ENCODE data around the gene RASSF10. TPM values are rescaled to one million over a fixed set of nuclear protein-coding genes. Genes with fewer than 3 reads are reported as not detected.

RASSF10 gene
- total RNA-seq (2021; ENCODE audit: unreplicated experiment) (not detected), Bru-seq, nascent RNA (percentile 19 among the genes with signal in this experiment), BruChase-seq, experiment 1, labeled RNA remaining after a 6-hour chase (percentile 30 among the genes with signal in this experiment), BruChase-seq, experiment 2, labeled RNA remaining after a 2-hour chase (percentile 24 among the genes with signal in this experiment)
- not detected in 2 replicates for polyA plus RNA-seq (2012)
- long read RNA-seq: 0 reads

DNA sequence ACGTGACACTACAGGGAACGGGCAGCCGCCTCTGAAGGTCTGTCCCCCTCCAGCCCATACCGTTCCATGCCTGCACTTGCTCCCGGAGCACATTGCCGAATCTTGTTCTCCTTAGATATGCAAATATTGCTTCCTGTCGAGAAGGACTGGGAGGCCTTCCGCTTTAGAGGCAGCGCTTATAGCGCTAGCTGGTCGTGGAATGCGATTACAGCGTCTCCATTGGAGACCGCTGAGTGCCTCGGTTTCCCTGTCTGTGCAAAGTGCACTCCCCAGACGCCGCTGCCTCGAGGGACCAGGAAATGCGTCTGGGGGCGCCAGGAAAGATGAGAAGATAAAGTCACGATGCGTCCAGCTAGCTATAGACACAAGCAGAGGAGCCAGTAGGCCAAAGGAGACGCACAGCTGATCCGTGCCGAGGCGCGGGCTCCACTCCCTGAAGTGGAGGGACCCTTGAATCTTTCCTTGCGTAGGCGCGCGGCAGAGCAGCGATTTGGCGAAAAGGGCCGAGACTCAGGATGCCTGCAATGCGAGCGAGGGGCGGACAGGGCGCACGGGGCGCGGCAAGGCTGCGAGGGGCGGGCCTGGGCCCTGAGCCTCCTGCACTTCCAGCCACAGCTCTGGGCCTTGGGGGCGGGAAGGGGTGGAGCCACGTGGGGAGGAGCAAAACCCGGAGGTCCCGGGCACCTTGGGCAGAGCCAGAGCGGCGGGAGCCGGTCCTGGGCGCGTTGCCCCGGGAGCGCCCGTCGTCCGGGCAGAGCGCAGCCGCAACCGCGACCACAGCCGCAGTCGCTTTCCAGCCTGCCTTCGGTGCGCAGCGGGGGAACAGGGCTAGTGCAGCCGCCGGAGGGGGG is at the start of gene RASSF10:
RASSF10 (plus strand) TSS at position 692 of the 851 bp plus-strand sequence. CDS start 261 bp downstream, outside the sequence.
- intact Hi-C loops (cut with micrococcal nuclease): no loop called here
- Histone ChIP-seq H3K9ac (ENCODE audit: low read length) (no peak within 1 kb of the TSS), H2AFZ (ENCODE audit: low read depth, low read length, poor library complexity, severe bottlenecking) (no peak within 1 kb of the TSS), H3K27ac (ENCODE audit: low read depth, low read length) (no peak within 1 kb of the TSS), H3K27me3 (ENCODE audit: insufficient read depth, low read length) (no peaks in the 10 kb centered on the region), H3K4me1 (ENCODE audit: control insufficient read depth in 1 of 2, insufficient read depth in 2 of 2, low read length in 2 of 2) (no peaks in the 10 kb centered on the region), H3K36me3 (ENCODE audit: control insufficient read depth in 1 of 2, insufficient read depth in 2 of 2, low read length in 2 of 2) (no peaks in the 10 kb centered on the region), H3K4me2 (ENCODE audit: low read length) (no peak within 1 kb of the TSS), H3K4me3 (replicated peaks in 1 of 2; ENCODE audit: low read depth in 1 of 2, low read length in 2 of 2) (no peak within 1 kb of the TSS), H3K9me2 (ENCODE audit: insufficient read depth) (no peaks in the 10 kb centered on the region), H3K9me3 (ENCODE audit: control insufficient read depth in 1 of 2, insufficient read depth in 1 of 2, low read depth in 1 of 2, low read length in 2 of 2) (no peaks in the 10 kb centered on the region), H4K20me1 (ENCODE audit: insufficient read depth) (no peaks in the 10 kb centered on the region), H3K79me2 (ENCODE audit: insufficient read depth, low read length) (no peaks in the 10 kb centered on the region)
- ChIA-PET POLR2A (no interaction called here), RAD21 (ENCODE audit: low non-redundant PET in 1 of 2, low total read pairs in 2 of 2, uncharacterized antibody in 2 of 2, unreplicated experiment in 2 of 2) (interaction anchor here in 1 of 2 experiments (0.6 kb wide), 1 partner anchor 910 kb away, joined by 3 read pairs; no protein-coding TSS in a partner anchor), CTCF (no interaction called here)
- no TSS peak for BruUV-seq (replicated peaks)
- TF ChIP-seq EGR1 (IDR thresholded peaks at IDR 0.05; ENCODE audit: low read depth): no peak
- TF ChIP-seq EZH2 (IDR thresholded peaks at IDR 0.05): no peak
- no peak for TF ChIP-seq FOSL1 (IDR thresholded peaks at IDR 0.05; ENCODE audit: low read depth)
- TF ChIP-seq, protein P1, sequence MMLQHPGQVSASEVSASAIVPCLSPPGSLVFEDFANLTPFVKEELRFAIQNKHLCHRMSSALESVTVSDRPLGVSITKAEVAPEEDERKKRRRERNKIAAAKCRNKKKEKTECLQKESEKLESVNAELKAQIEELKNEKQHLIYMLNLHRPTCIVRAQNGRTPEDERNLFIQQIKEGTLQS (IDR thresholded peaks at IDR 0.05): no peak
- no peak for TF ChIP-seq ZFX (IDR thresholded peaks at IDR 0.05)
- TF ChIP-seq JUND (IDR thresholded peaks at IDR 0.05): no peak
- TF ChIP-seq EZH2phosphoT487 (IDR thresholded peaks at IDR 0.05; ENCODE audit: borderline replicate concordance): no peak
- TF ChIP-seq, protein P2, sequence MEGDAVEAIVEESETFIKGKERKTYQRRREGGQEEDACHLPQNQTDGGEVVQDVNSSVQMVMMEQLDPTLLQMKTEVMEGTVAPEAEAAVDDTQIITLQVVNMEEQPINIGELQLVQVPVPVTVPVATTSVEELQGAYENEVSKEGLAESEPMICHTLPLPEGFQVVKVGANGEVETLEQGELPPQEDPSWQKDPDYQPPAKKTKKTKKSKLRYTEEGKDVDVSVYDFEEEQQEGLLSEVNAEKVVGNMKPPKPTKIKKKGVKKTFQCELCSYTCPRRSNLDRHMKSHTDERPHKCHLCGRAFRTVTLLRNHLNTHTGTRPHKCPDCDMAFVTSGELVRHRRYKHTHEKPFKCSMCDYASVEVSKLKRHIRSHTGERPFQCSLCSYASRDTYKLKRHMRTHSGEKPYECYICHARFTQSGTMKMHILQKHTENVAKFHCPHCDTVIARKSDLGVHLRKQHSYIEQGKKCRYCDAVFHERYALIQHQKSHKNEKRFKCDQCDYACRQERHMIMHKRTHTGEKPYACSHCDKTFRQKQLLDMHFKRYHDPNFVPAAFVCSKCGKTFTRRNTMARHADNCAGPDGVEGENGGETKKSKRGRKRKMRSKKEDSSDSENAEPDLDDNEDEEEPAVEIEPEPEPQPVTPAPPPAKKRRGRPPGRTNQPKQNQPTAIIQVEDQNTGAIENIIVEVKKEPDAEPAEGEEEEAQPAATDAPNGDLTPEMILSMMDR (IDR thresholded peaks at IDR 0.05 in 2 of 3, conservative IDR thresholded peaks at IDR 0.05 in 1 of 3; ENCODE audit: borderline replicate concordance in 1 of 3, insufficient read depth in 1 of 3, low read depth in 2 of 3, low read length in 2 of 3): no peak
- no peak for TF ChIP-seq POLR2AphosphoS5 (IDR thresholded peaks at IDR 0.05; ENCODE audit: low read depth, low read length)
- TF ChIP-seq ZNF274 (IDR thresholded peaks at IDR 0.05; ENCODE audit: low read depth, low read length): no peak
- no peak for TF ChIP-seq SIN3A (IDR thresholded peaks at IDR 0.05; ENCODE audit: low read depth)
- no peak for TF ChIP-seq ELF1 (IDR thresholded peaks at IDR 0.05; ENCODE audit: borderline replicate concordance, low read depth)
- TF ChIP-seq SP1 (IDR thresholded peaks at IDR 0.05; ENCODE audit: low read depth): no peak
- no peak for TF ChIP-seq CEBPB (IDR thresholded peaks at IDR 0.05; ENCODE audit: low read depth)
- TF ChIP-seq SRF (IDR thresholded peaks at IDR 0.05; ENCODE audit: low read depth): no peak
- no peak for TF ChIP-seq TCF7L2 (IDR thresholded peaks at IDR 0.05; ENCODE audit: borderline replicate concordance, extremely low read depth, insufficient read depth, insufficient read length)
- ATAC-seq (no peak), DNase-seq (ENCODE audit: low read depth, low spot score) (no peak)

All from HCT116 (cell line).